ENCODE data around the gene DNAJC28. TPM values are rescaled to one million over a fixed set of nuclear protein-coding genes. Genes with fewer than 3 reads are reported as not detected.

DNAJC28 gene
- total and polyA plus RNA-seq, 9 of the 15 experiments (the other 6 are each of a cell fraction or from before 2014, with no cell fraction given) = 0.68 to 2.5 (median 1.1) TPM

DNA sequence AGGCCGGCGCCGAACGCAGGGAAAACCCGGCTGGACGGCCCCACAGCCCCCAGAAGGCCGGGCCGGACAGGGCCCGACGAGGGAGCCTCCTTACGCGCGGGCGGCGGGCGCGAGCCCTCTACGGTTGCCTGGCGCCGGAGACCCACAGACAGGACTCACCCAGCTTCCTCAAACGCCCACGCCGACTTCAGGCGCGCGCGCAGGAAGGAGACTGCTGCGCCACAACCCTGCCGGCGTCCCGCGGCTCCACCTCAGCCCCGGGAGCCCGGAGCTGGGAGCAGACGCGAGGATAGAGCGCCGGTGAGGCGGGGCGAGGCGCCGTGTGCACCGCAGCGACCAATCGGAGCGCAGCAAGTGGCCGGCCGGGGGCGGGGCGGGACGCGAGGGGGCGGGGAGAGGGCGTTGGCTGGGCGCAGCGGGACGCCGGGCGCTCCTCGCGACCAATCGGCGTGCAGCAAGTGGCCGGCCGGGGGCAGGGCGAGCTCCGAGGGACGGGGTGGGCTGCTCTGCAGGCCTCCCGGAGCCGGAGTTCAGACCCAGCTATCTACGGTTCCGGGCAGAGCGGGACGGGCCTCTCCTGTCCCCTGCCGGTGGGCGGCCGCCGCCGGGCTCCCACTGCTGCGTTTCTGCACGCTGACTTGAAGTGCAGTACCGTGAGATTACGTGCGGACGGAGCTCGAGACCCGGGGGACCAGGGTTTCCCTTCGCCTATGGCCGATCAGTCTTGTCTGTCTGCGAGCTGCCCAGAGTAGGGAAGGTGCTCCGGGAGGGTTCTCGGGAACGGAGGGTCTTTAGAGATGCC, 11.6 kb downstream of the DNAJC28 start, which contains the start of gene TMEM50B (continued):
- TF ChIP-seq BCLAF1 (IDR thresholded peaks at IDR 0.05; ENCODE audit: borderline replicate concordance in 1 of 2, control insufficient read depth in 1 of 2, low read depth in 2 of 2, low read length in 1 of 2) (0 out of 4 replicates have a peak, but pooled peaks of 1 of the 2 experiments have one; percentile 64), SP1 (CRISPR knock-in tag; IDR thresholded peaks at IDR 0.05) (peak; percentile 33), GATAD2A (IDR thresholded peaks at IDR 0.05) (peak; percentile 51; the same call in 1 of the 2 replicates), HSF4 (CRISPR knock-in tag; IDR thresholded peaks at IDR 0.05; ENCODE audit: borderline replicate concordance) (no peak), ADNP (tag; IDR thresholded peaks at IDR 0.05) (no peak), DMBX1 (CRISPR knock-in tag; IDR thresholded peaks at IDR 0.05; ENCODE audit: borderline replicate concordance) (no peak), FUS (optimal IDR thresholded peaks at IDR 0.05; ENCODE audit: low read depth, low read length) (peak; percentile 88), NFXL1 (CRISPR knock-in tag; IDR thresholded peaks at IDR 0.05) (no peak), ATF6 (CRISPR knock-in tag; IDR thresholded peaks at IDR 0.05) (peak; percentile 71; the same call in 1 of the 2 replicates), NR3C1 (CRISPR knock-in tag; IDR thresholded peaks at IDR 0.05) (no peak), KAT7 (CRISPR knock-in tag; IDR thresholded peaks at IDR 0.05; ENCODE audit: borderline replicate concordance) (peak; percentile 78; the same call in 1 of the 2 replicates), CHCHD3 (CRISPR knock-in tag; IDR thresholded peaks at IDR 0.05) (no peak), YY1 (IDR thresholded peaks at IDR 0.05; ENCODE audit: borderline replicate concordance in 1 of 3, control insufficient read depth in 1 of 3, extremely low read depth in 1 of 3, insufficient read depth in 3 of 3, insufficient read length in 1 of 3, insufficient replicate concordance in 2 of 3, low read depth in 1 of 3, low read length in 2 of 3) (peak in 2 of 3 experiments; percentile 66 to 82), ZNF143 (CRISPR knock-in tag; IDR thresholded peaks at IDR 0.05) (no peak), MTA3 (IDR thresholded peaks at IDR 0.05; ENCODE audit: borderline replicate concordance) (peak; percentile 85), NRF1 (conservative IDR thresholded peaks at IDR 0.05 in 1 of 2, IDR thresholded peaks at IDR 0.05 in 1 of 2) (peak; percentile 89 to 90), IFI16 (CRISPR knock-in tag; IDR thresholded peaks at IDR 0.05) (no peak), NCOA2 (IDR thresholded peaks at IDR 0.05; ENCODE audit: partially characterized antibody in 2 of 2) (no peak), TSC22D4 (tag; IDR thresholded peaks at IDR 0.05) (no peak), ZNF347 (CRISPR knock-in tag; IDR thresholded peaks at IDR 0.05; ENCODE audit: low read depth) (no peak)
- TF ChIP-seq, protein P1, sequence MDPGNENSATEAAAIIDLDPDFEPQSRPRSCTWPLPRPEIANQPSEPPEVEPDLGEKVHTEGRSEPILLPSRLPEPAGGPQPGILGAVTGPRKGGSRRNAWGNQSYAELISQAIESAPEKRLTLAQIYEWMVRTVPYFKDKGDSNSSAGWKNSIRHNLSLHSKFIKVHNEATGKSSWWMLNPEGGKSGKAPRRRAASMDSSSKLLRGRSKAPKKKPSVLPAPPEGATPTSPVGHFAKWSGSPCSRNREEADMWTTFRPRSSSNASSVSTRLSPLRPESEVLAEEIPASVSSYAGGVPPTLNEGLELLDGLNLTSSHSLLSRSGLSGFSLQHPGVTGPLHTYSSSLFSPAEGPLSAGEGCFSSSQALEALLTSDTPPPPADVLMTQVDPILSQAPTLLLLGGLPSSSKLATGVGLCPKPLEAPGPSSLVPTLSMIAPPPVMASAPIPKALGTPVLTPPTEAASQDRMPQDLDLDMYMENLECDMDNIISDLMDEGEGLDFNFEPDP (CRISPR knock-in tag; IDR thresholded peaks at IDR 0.05) = no peak

All from K562 (cell line).